ENCODE results near the gene IFFO2.

IFFO2 gene

DNA sequence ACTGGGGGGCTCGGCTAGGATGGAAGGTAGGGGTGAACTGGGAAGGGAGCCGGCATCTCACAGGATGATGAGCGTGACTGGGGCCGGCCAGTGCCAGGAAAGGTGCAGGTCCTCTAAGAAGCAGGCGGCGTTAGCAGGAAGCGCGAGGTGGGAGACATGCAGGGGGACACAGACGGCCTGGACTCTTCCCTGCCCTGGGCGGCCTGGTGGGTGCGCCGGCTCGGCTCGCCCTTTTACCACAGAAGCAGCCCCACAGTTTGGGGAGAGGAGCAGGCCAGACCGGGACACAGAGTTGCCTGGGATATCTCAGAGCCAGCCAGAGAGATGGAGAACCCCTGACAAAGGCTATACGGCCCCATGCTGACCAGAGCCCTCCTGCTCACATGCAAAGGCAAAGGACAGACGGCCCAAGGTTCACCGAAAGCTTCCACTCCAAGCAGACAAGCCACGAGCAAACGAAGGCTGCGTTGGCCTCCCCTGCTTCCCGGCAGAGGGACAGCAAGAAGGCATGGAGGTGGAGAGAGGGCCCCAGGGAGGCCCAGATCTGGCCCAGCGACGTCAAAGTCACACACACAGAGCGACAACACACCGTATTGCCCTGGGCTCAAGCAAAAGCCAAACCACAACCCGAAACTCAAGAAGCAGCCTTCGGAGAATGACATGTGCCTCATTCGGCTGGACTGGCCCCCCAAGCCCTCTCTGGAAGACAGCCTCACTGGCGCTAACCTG lies 39.2 kb downstream of the IFFO2 start:
- H3K27ac Mint-ChIP-seq: peak overlapping the region; percentile 13
- DNase-seq: no peak
- H3K4me3 Mint-ChIP-seq: no peak overlapping the region
- H3K27me3 Mint-ChIP-seq: no peaks in the 10 kb centered on the region
- H3K4me1 Mint-ChIP-seq (ENCODE audit: low read depth): peaks cover 15% of the 10 kb centered on the region
- H3K36me3 Mint-ChIP-seq (ENCODE audit: low read depth): peaks cover 81% of the 10 kb centered on the region
- H3K9me3 Mint-ChIP-seq: no peaks in the 10 kb centered on the region

- no peak for DNase-seq
- Mint-ChIP-seq H3K9me3 (peaks cover 3% of the 10 kb centered on the region), H3K27me3 (no peaks in the 10 kb centered on the region), H3K4me1 (ENCODE audit: low read depth) (peaks cover 16% of the 10 kb centered on the region), H3K36me3 (ENCODE audit: low read depth) (peaks cover 91% of the 10 kb centered on the region), H3K27ac (peak overlapping the region; percentile 73), H3K4me3 (no peak overlapping the region)
Measured at GRCh38 chr1:18915341-18915740, 41.1 kb downstream of the IFFO2 start.

- Mint-ChIP-seq H3K27me3 (no peaks in the 10 kb centered on the region), H3K9me3 (peaks cover 14% of the 10 kb centered on the region), H3K36me3 (ENCODE audit: low read depth) (peaks cover 94% of the 10 kb centered on the region), H3K4me3 (no peak overlapping the region), H3K4me1 (ENCODE audit: low read depth) (peaks cover 35% of the 10 kb centered on the region), H3K27ac (peak overlapping the region; percentile 71)
- DNase-seq: peak; percentile 87
Measured at GRCh38 chr1:18913065-18913835, 43.2 kb downstream of the IFFO2 start.

DNA sequence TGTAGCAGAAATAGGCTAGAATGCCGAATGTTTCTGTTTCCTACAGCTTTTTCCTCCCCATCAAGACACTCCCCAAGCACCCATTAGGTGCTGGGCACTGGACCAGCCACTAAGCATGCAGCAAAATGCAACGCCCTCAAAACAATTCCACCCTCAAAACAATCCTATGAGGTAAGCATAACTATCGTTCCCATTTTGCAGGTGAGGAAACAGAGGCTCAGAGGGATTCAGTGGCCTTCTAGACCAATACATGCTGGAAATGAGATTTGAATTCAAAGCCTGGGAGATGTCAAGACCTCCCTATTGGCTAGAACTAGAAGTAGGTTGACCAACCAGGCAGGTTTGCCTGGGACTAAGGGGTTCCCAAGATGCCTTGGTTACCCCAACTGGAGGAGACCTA lies 43.9 kb downstream of the IFFO2 start:
- Mint-ChIP-seq H3K4me1 (ENCODE audit: low read depth) (peaks cover 42% of the 10 kb centered on the region), H3K27ac (peak overlapping the region; percentile 33), H3K36me3 (ENCODE audit: low read depth) (peaks cover 94% of the 10 kb centered on the region), H3K4me3 (no peak overlapping the region), H3K9me3 (peaks cover 14% of the 10 kb centered on the region), H3K27me3 (no peaks in the 10 kb centered on the region)
- DNase-seq: no peak

DNA sequence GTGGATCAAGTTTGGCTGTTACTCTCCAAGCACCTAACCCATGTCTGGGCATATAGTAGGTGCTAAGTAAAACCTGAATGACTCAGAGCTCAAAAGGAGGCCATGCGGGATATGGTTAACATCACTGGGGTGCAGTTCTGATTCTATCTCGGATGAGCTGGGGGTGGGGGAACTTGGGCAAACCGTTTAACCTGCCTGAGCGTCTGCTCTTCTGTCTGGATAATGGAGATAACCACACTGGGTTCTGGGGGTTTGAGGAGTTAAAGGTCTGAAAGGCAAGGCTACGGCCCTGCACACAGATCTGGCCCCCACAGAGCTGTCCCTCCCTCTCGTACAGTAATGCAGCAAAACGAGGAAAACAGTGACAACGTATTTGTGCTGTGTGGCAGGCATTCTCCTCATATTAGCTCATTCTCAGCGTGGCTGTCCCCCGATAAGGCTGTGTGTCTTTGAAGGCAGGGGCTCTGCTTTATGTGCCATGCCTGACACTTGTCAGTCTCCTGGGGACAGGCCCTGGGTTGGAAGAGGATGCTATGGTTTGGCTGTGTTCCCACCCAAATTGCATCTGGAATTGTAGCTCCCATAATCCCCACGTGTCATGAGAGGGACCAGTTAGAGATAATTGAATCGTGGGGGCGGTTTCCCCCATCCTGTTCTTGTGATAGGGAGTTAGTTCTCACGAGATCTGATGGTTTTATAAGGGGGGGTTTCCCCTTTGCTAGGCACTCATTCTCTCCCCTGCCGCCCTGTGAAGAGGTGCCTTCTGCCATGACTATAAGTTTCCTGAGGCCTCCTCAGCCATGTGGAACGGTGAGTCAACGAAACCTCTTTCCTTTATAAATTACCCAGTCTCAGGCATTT lies 47.3 kb downstream of the IFFO2 start:
- no peak overlapping the region for H3K4me3 Mint-ChIP-seq
- peaks cover 81% of the 10 kb centered on the region for H3K36me3 Mint-ChIP-seq (ENCODE audit: low read depth)
- H3K27ac Mint-ChIP-seq: peak overlapping the region; percentile 89
- no peaks in the 10 kb centered on the region for H3K27me3 Mint-ChIP-seq
- peaks cover 43% of the 10 kb centered on the region for H3K4me1 Mint-ChIP-seq (ENCODE audit: low read depth)
- DNase-seq: no peak
- peaks cover 14% of the 10 kb centered on the region for H3K9me3 Mint-ChIP-seq

DNA sequence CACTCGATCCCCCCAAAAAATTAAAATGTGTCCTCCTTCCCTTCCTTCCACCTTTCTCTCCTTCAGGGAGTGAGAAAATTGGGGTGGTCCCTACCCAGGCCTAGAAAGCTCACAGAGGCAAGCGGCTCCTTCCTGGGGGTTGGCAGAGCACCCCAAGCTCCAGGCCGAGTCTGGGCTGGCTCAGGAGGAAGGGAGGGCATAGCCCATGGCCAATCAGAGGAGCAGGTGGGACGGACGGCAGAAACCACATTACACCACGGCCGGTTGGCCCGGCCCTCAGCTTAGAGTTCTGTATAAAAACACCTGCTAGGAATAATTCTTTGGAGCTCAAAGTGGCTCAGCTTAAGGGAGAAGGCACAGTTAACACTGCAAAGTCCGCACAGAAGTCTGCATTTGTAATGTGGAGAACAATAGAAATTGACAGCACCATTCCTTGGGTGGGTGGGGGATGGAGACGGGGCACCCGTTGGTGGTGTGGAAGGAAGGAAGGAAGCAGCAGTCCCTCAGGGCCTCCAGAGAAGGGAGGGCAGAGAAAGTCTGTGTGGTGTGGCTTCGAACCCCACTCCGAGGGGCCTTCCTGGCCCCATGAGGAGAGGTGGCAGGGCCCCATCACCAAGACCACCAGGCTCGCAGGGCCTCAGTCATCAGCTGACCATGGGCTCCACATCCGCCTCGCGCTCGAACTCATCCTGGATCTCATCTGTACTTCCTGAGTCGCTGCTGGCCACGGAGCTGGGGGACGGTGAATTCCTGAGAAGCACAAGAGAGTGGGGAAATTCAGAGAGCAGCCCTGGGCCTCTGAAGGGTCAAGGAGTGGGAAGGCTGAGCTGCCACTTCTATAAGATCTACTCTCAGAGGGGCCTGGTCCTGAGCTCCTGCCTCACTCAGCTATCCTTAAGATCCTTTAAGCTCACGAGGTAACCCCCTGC lies 48.3 kb downstream of the IFFO2 start:
- Mint-ChIP-seq H3K27me3 (no peaks in the 10 kb centered on the region), H3K9me3 (peaks cover 14% of the 10 kb centered on the region), H3K27ac (peak overlapping the region; percentile 89), H3K4me1 (ENCODE audit: low read depth) (peaks cover 47% of the 10 kb centered on the region), H3K4me3 (no peak overlapping the region), H3K36me3 (ENCODE audit: low read depth) (peaks cover 75% of the 10 kb centered on the region)
- DNase-seq: no peak

DNA sequence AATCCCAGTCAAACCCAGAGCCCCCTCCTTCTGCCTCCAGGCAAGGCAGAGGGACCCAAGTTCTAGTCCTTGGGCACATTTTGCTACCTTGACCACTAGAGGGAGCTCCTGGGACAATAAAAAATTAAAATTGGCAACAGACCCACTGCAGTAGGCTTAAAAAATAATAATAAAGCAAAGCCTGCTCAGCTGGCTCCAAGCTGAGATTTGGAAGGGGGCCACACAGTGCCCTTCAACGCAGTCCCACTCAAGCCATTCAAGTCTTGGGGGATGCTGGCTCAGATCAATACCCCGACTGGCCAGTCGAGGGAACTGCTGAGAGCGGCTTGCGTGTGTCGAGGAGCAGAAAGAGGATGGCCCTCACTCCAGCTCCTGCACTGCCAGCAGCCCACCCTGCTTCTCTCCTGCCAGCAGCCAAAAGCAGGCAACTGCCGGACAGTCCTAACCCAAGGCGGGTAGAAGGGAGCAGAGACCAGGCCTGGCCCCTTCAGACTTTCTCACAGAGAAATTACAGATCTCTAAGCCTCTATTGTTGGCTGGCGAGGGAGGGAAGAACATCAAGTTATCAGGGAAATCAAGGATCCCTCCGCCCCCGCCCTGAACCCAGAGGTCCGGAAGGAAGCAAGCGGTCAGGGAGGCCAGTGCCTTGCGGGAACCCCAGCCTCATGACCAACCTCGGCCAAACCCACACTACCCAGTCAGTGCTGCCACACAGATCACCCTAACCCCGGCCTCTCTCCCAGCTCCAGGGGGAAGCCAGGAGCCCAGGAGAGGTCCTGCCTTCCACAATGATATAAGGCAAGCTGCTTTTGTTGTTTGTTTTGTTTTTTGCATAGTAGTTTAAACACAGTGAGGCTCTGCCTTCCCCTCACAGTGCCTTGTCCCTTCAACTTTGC lies 49.2 kb downstream of the IFFO2 start:
- Mint-ChIP-seq H3K36me3 (ENCODE audit: low read depth) (peaks cover 67% of the 10 kb centered on the region), H3K27ac (peak overlapping the region; percentile 89), H3K4me3 (no peak overlapping the region), H3K4me1 (ENCODE audit: low read depth) (peaks cover 52% of the 10 kb centered on the region), H3K9me3 (peaks cover 14% of the 10 kb centered on the region), H3K27me3 (no peaks in the 10 kb centered on the region)
- DNase-seq: peak; percentile 65

- H3K9me3 Mint-ChIP-seq: no peaks in the 10 kb centered on the region
- peak overlapping the region; percentile 91 for H3K4me3 Mint-ChIP-seq
- H3K36me3 Mint-ChIP-seq (ENCODE audit: low read depth): peaks cover 35% of the 10 kb centered on the region
- H3K27ac Mint-ChIP-seq: peak overlapping the region; percentile 99
- no peak for DNase-seq
- peaks cover 52% of the 10 kb centered on the region for H3K4me1 Mint-ChIP-seq (ENCODE audit: low read depth)
- no peaks in the 10 kb centered on the region for H3K27me3 Mint-ChIP-seq
Measured at GRCh38 chr1:18903291-18903756, 53.2 kb downstream of the IFFO2 start.

- peak within 1 kb of the TSS; percentile 99 for H3K27ac Mint-ChIP-seq
- DNase-seq: peak; percentile 89
- H3K4me1 Mint-ChIP-seq (ENCODE audit: low read depth): peaks cover 47% of the 10 kb centered on the region
- peaks cover 29% of the 10 kb centered on the region for H3K36me3 Mint-ChIP-seq (ENCODE audit: low read depth)
- no peaks in the 10 kb centered on the region for H3K27me3 Mint-ChIP-seq
- no peaks in the 10 kb centered on the region for H3K9me3 Mint-ChIP-seq
- peak within 1 kb of the TSS; percentile 91 for H3K4me3 Mint-ChIP-seq
Measured at GRCh38 chr1:18902523-18903290, 53.8 kb downstream of the IFFO2 start, which contains the start of gene ALDH4A1. Gene ALDH4A1 (minus strand): TSS chr1:18902555. CDS start chr1:18902523, 32 bp downstream.

DNA sequence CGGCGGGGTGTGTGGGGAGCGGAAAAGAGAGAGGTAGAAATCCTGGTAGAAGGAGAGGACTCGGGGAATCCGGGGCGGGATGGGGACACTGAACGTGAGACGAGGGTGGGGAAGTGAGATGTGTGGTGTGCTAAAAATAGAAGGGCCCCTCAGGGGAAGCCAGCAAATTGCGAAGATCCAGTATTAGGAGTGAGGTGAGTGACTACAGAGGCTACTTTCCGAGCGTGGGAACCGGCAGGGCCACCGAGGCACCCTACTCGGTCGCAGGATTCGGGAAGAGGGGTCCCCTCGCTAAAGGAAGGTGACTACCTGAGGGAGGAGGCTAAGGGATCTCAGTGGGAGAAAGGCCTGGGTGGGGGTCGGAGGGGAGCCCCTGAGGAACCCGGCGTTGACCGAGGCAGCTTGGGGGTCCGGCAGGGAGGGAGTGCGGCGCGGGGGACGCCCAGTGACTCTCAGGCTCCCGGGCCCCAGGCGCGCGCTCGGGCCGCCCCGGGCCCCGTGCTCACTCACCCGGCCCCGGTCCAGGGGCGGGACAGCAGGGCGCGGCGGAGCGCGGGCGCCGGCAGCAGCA lies 54.4 kb downstream of the IFFO2 start:
- DNase-seq: no peak
- peaks cover 24% of the 10 kb centered on the region for H3K36me3 Mint-ChIP-seq (ENCODE audit: low read depth)
- H3K4me3 Mint-ChIP-seq: peak overlapping the region; percentile 91
- no peaks in the 10 kb centered on the region for H3K27me3 Mint-ChIP-seq
- peaks cover 41% of the 10 kb centered on the region for H3K4me1 Mint-ChIP-seq (ENCODE audit: low read depth)
- peak overlapping the region; percentile 92 for H3K27ac Mint-ChIP-seq
- H3K9me3 Mint-ChIP-seq: no peaks in the 10 kb centered on the region

DNA sequence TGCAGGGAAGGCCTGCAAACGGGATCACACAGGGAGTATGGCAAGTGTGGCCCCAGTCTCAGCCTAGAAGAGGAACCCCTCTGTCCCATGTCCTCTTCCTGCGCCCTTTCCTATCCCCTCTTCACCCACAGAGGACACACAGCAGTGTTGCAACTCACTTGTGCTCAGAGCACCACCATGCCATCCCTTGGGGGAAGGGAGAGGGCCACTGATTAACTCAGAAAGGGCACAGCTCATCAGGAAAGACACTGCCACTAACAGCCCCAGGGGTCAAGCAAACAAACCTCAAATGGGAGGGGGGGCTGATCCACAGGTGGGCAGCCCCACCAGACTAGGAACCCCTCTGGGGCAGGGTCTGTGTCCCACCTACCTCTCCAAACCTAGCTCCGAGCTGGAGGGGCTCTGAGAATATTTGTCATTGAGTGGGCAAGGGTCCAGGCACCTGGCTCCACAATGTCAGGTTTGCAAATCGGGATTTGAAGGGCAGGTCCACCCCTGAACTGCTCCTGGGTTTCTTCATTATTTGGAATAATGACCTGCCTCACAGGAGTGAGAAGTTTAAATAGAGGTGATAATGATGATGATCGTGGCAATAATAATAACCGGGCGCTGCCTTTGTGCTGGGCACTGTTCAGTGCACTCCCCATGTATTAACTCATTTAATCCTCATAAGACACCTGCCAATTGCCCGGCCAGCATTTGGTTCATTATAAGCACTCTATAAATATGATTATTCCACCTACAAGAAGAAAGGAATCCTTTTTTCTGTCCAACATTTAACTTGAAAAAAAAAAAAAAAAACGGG lies 55.1 kb downstream of the IFFO2 start:
- no peaks in the 10 kb centered on the region for H3K9me3 Mint-ChIP-seq
- peak overlapping the region; percentile 91 for H3K4me3 Mint-ChIP-seq
- no peaks in the 10 kb centered on the region for H3K27me3 Mint-ChIP-seq
- no peak for DNase-seq
- peaks cover 17% of the 10 kb centered on the region for H3K36me3 Mint-ChIP-seq (ENCODE audit: low read depth)
- H3K27ac Mint-ChIP-seq: peak overlapping the region; percentile 92
- H3K4me1 Mint-ChIP-seq (ENCODE audit: low read depth): peaks cover 39% of the 10 kb centered on the region
